NCI-H446 (cell line): ENCODE measurements around the gene LMAN1.

Experiments used
- DNase-seq, 2 experiments: peaks; one replicate each; lab custom pipeline; 2025; lab: John Stamatoyannopoulos, UW

Gene LMAN1

GRCh38 chr18:59303656-59304195 is 55.3 kb downstream of the LMAN1 start:
- DNase-seq, result no peak

- DNase-seq, result no peak
These were observed 56.1 kb downstream of the LMAN1 start for GRCh38 chr18:59303006-59303405.

GRCh38 chr18:59301929-59302328 is 57.1 kb downstream of the LMAN1 start:
- no peak for DNase-seq

- DNase-seq, result no peak
These were observed 58.3 kb downstream of the LMAN1 start for GRCh38 chr18:59300676-59301285.

GRCh38 chr18:59298871-59299270 is 60.2 kb downstream of the LMAN1 start:
- no peak for DNase-seq

GRCh38 chr18:59293317-59293716 is 65.7 kb downstream of the LMAN1 start:
- no peak for DNase-seq

GRCh38 chr18:59286341-59286740 is 72.7 kb downstream of the LMAN1 start:
- no peak for DNase-seq

GRCh38 chr18:59282341-59282740 is 76.7 kb downstream of the LMAN1 start:
- no peak for DNase-seq

- no peak for DNase-seq
These were observed 79.3 kb downstream of the LMAN1 start for GRCh38 chr18:59279722-59280121.

GRCh38 chr18:59279193-59279592 is 79.9 kb downstream of the LMAN1 start:
- DNase-seq, result no peak

- DNase-seq, result no peak
These were observed 80.3 kb downstream of the LMAN1 start for GRCh38 chr18:59278793-59279192.
